ENCODE data around the gene MYOF. TPM values are rescaled to one million over a fixed set of nuclear protein-coding genes. Genes with fewer than 3 reads are reported as not detected.

The MYOF gene
- total and polyA plus RNA-seq, 2 of the 8 experiments (the other 6 are each of a cell fraction or from before 2014, with no cell fraction given): 0.98 to 2.3 TPM

GRCh38 chr10:93512565-93512964 lies 30.4 kb upstream of the MYOF start:
- Histone ChIP-seq H3K27ac (ENCODE audit: low read depth, low read length) (no peak overlapping the region), H2BK15ac (ENCODE audit: low read length) (no peak overlapping the region), H3K4me3 (ENCODE audit: extremely low read depth in 1 of 4, insufficient read depth in 2 of 4, low read depth in 3 of 4, low read length in 4 of 4) (no peak overlapping the region), H3K79me1 (ENCODE audit: low read depth, low read length) (no peaks in the 10 kb centered on the region), H2BK20ac (ENCODE audit: low read length) (no peak overlapping the region), H3K9me3 (ENCODE audit: insufficient read depth in 2 of 2, low read depth in 1 of 2, low read length in 1 of 2) (no peaks in the 10 kb centered on the region), H3K79me2 (ENCODE audit: control insufficient read depth in 1 of 2, insufficient read depth in 2 of 2, low read length in 2 of 2) (no peaks in the 10 kb centered on the region), H3K18ac (ENCODE audit: extremely low read depth, low read length) (no peak overlapping the region), H2BK120ac (replicated peaks; ENCODE audit: low read depth, low read length) (no peak overlapping the region), H4K5ac (ENCODE audit: insufficient read length, low read depth, low read length) (no peak overlapping the region), H3K36me3 (ENCODE audit: control insufficient read depth in 2 of 4, insufficient read depth in 4 of 4, low read length in 3 of 4) (peaks cover 9 to 34% (median 29%) of the 10 kb centered on the region in 4 experiments; a peak in 7 of 8 replicates), H3K23ac (ENCODE audit: insufficient read length) (no peak overlapping the region), H2AK5ac (ENCODE audit: low read depth, low read length) (no peak overlapping the region), H4K20me1 (replicated peaks in 1 of 2; ENCODE audit: control insufficient read depth in 1 of 2, insufficient read depth in 2 of 2, low read length in 2 of 2) (no peaks in the 10 kb centered on the region), H3K23me2 (ENCODE audit: low read depth, low read length) (no peaks in the 10 kb centered on the region), H3K4me1 (replicated peaks in 1 of 4; ENCODE audit: control insufficient read depth in 3 of 4, insufficient read depth in 4 of 4, low read length in 3 of 4) (no peaks in the 10 kb centered on the region; a peak in 1 of 7 replicates), H4K8ac (ENCODE audit: extremely low read depth, insufficient read depth, low read length) (no peak overlapping the region), H3K14ac (ENCODE audit: insufficient read length) (no peak overlapping the region), H2AFZ (ENCODE audit: low read length) (no peak overlapping the region), H2BK5ac (ENCODE audit: low read depth, low read length) (no peak overlapping the region), H2BK12ac (ENCODE audit: low read depth, low read length) (no peak overlapping the region), H3K27me3 (replicated peaks in 1 of 4; ENCODE audit: control insufficient read depth in 3 of 4, extremely low read depth in 1 of 4, insufficient read depth in 3 of 4, low read length in 3 of 4) (no peaks in the 10 kb centered on the region), H4K91ac (replicated peaks; ENCODE audit: insufficient read length, low read length) (no peak overlapping the region), H3K56ac (replicated peaks; ENCODE audit: insufficient read length, low read depth, low read length) (no peak overlapping the region), H3K4ac (replicated peaks; ENCODE audit: insufficient read length, low read depth, low read length) (no peak overlapping the region), H3K9ac (replicated peaks in 1 of 4; ENCODE audit: extremely low read depth in 1 of 4, low read depth in 3 of 4, low read length in 3 of 4) (no peak overlapping the region), H3K4me2 (ENCODE audit: insufficient read depth in 1 of 2, low read depth in 2 of 2, low read length in 2 of 2) (no peak overlapping the region)
- no peak for FAIRE-seq
- ChIA-PET POLR2A (ENCODE audit: partially characterized antibody) (no interaction called here), CTCF (ENCODE audit: partially characterized antibody) (interaction anchor here (0.8 to 11.4 kb wide), 10 partner anchors 11 to 155 kb away, joined by 3 to 201 read pairs (median 14); partner anchors contain the start of gene MYOF)
- DNase-seq (ENCODE audit: low read depth in 1 of 2, low spot score in 2 of 2): no peak
- WGBS, 2 experiments (ENCODE audit: extremely low coverage in 1 of 2, insufficient coverage in 1 of 2, insufficient read length in 1 of 2, insufficient replicate concordance in 2 of 2, low coverage in 1 of 2, low lambda C conversion rate in 2 of 2, missing lambda C conversion rate in 1 of 2): 74% methylated on average over 1 of the region's 1 CpG; no CpG with 5 or more reads in 1 of the 2 experiments
- TF ChIP-seq KDM4A (IDR thresholded peaks at IDR 0.05; ENCODE audit: low read depth, low read length, severe bottlenecking): no peak
- TF ChIP-seq CBX5 (IDR thresholded peaks at IDR 0.05; ENCODE audit: low read depth, low read length): no peak
- no peak for TF ChIP-seq ATF2 (IDR thresholded peaks at IDR 0.05; ENCODE audit: low read length)
- no peak for TF ChIP-seq RBBP5 (IDR thresholded peaks at IDR 0.05; ENCODE audit: borderline replicate concordance, low read depth, low read length)
- TF ChIP-seq SRF (IDR thresholded peaks at IDR 0.05; ENCODE audit: low read depth, low read length): no peak
- no peak for TF ChIP-seq JUN (IDR thresholded peaks at IDR 0.05; ENCODE audit: low read depth, low read length)
- TF ChIP-seq SP4 (IDR thresholded peaks at IDR 0.05; ENCODE audit: low read length): no peak
- TF ChIP-seq NRF1 (IDR thresholded peaks at IDR 0.05; ENCODE audit: low read depth, low read length): no peak
- no peak for TF ChIP-seq SP1 (IDR thresholded peaks at IDR 0.05; ENCODE audit: low read depth, low read length)
- TF ChIP-seq TEAD4 (IDR thresholded peaks at IDR 0.05; ENCODE audit: low read depth, low read length): no peak
- no peak for TF ChIP-seq ASH2L (IDR thresholded peaks at IDR 0.05; ENCODE audit: low read length)
- TF ChIP-seq MAX (IDR thresholded peaks at IDR 0.05): no peak
- no peak for TF ChIP-seq NANOG (IDR thresholded peaks at IDR 0.05; ENCODE audit: insufficient read depth, low read depth, low read length, poor library complexity, severe bottlenecking)
